Suprapubic skin (tissue), 4 donors: ENCODE data around the gene EPSTI1. TPM values are rescaled to one million over a fixed set of nuclear protein-coding genes. Genes with fewer than 3 reads are reported as not detected.

Experiments
- DNase-seq, 2 donors: peaks; one replicate each; pipeline ENCODE4 v3.0.0-alpha.2; 2019; ENCODE audit warnings: low spot score in 2 of 2
- H3K27ac ChIP-seq: fragments of 200-600 bp; sonication (generic); one replicate; pipeline ENCODE4 v1.5.1; 2019
- H3K27me3 ChIP-seq: fragments of 200-600 bp; sonication (generic); one replicate; pipeline ENCODE4 v1.5.1; 2019
- H3K36me3 ChIP-seq: fragments of 200-600 bp; sonication (generic); one replicate; pipeline ENCODE4 v1.5.1; 2019
- H3K4me1 ChIP-seq: fragments of 200-600 bp; sonication (generic); one replicate; pipeline ENCODE4 v1.5.1; 2019
- H3K4me3 ChIP-seq: fragments of 200-600 bp; sonication (generic); one replicate; pipeline ENCODE4 v1.5.1; 2019; ENCODE audit warnings: mild to moderate bottlenecking
- H3K9me3 ChIP-seq: fragments of 200-600 bp; sonication (generic); one replicate; pipeline ENCODE4 v1.5.1; 2019
- EP300 ChIP-seq: sonication (generic); formaldehyde crosslinking; IDR thresholded peaks from one replicate; pipeline ENCODE4 v1.6.1; 2017; ENCODE audit warnings: antibody characterized with exemption
- POLR2A ChIP-seq, 2 donors: fragments of 450-650 bp; IDR thresholded peaks; one replicate each; pipeline ENCODE4 v1.6.1; 2017; ENCODE audit warnings: antibody characterized with exemption in 2 of 2, mild to moderate bottlenecking in 2 of 2, moderate library complexity in 2 of 2
- POLR2AphosphoS5 ChIP-seq, 3 donors: sonication (generic); formaldehyde crosslinking; IDR thresholded peaks; one replicate each; pipeline ENCODE4 v1.6.1; 2017; ENCODE audit warnings: antibody characterized with exemption in 3 of 3
- WGBS: methylation state at CpG from one replicate; pipeline ENCODE4 v1.1.5; 2018; 5-methylcytosine and 5-hydroxymethylcytosine counted together
- total RNA-seq, 4 donors: library from RNA; depleted of rRNA; stranded (reverse); fragments of >200 nt; gene quantifications; one replicate each; pipeline ENCODE4 v1.1.0, GENCODE V29; 2016
- TF ChIP-seq, protein P1 (sequence below), 2 donors: fragments of 200-600 bp in 1 of 2; fragments of 450-650 bp in 1 of 2; sonication (generic) in 1 of 2; IDR thresholded peaks; one replicate each; pipeline ENCODE4 v1.5.1; 2016 to 2019; ENCODE audit warnings: antibody characterized with exemption in 2 of 2, mild to moderate bottlenecking in 1 of 2, moderate library complexity in 1 of 2

The EPSTI1 gene
- total RNA-seq, 4 donors from 2014 or later = 0.53 to 2.7 (median 1.1) TPM

- DNase-seq = no peak
- Histone ChIP-seq H3K9me3 (no peaks in the 10 kb centered on the region), H3K4me3 (no peak overlapping the region), H3K27me3 (no peaks in the 10 kb centered on the region), H3K4me1 (peaks cover 23% of the 10 kb centered on the region), H3K27ac (no peak overlapping the region), H3K36me3 (no peaks in the 10 kb centered on the region)
- 38% methylated on average over 8 of the region's 8 CpGs for WGBS
- no peak for TF ChIP-seq POLR2A (IDR thresholded peaks at IDR 0.05)
Measured at GRCh38 chr13:42880056-42880605, 111.9 kb downstream of the EPSTI1 start.

GRCh38 chr13:42878721-42879120 lies 113.3 kb downstream of the EPSTI1 start:
- peaks cover 20% of the 10 kb centered on the region for H3K4me1 ChIP-seq
- no peaks in the 10 kb centered on the region for H3K9me3 ChIP-seq
- TF ChIP-seq, protein P1, sequence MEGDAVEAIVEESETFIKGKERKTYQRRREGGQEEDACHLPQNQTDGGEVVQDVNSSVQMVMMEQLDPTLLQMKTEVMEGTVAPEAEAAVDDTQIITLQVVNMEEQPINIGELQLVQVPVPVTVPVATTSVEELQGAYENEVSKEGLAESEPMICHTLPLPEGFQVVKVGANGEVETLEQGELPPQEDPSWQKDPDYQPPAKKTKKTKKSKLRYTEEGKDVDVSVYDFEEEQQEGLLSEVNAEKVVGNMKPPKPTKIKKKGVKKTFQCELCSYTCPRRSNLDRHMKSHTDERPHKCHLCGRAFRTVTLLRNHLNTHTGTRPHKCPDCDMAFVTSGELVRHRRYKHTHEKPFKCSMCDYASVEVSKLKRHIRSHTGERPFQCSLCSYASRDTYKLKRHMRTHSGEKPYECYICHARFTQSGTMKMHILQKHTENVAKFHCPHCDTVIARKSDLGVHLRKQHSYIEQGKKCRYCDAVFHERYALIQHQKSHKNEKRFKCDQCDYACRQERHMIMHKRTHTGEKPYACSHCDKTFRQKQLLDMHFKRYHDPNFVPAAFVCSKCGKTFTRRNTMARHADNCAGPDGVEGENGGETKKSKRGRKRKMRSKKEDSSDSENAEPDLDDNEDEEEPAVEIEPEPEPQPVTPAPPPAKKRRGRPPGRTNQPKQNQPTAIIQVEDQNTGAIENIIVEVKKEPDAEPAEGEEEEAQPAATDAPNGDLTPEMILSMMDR (IDR thresholded peaks at IDR 0.05) = no peak
- TF ChIP-seq POLR2AphosphoS5 (IDR thresholded peaks at IDR 0.05) (no peak), POLR2A (IDR thresholded peaks at IDR 0.05) (no peak), EP300 (no peak)
- H3K27ac ChIP-seq = no peak overlapping the region
- no peak overlapping the region for H3K4me3 ChIP-seq
- no peaks in the 10 kb centered on the region for H3K36me3 ChIP-seq
- no peaks in the 10 kb centered on the region for H3K27me3 ChIP-seq
- no peak for DNase-seq
- WGBS = 74% methylated on average over 3 of the region's 3 CpGs

DNA sequence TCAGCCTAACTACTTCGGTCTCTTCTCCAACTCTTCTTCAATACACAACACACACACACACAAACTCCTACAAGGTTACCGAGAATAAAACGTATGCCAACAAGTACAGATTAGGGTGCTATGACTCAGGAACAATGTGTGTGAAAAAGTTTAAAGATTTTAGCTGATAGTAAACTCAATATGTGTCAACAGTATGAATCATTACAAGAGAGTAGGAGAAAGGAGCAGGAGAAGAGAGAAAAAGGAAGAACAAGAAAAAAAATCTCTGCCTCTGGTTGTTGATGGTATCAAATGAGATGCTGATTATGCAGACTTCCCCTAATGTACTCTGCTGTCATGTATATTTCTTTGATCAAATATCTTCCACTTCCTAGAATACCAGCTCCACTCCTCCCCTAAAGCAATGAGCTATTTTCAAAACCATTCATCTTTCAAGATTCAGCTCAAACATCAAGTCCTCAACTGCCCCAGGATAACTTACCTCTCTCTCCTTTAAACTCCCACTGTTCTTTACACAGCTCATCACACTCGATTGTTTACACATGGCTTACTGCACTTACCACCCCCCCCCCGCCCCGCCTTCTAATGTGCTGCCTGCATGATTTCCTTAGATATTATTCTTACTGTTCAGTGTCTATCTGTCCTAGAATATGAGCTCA lies 115.0 kb downstream of the EPSTI1 start:
- Histone ChIP-seq H3K4me1 (peaks cover 20% of the 10 kb centered on the region), H3K27me3 (no peaks in the 10 kb centered on the region), H3K27ac (no peak overlapping the region), H3K9me3 (no peaks in the 10 kb centered on the region), H3K4me3 (no peak overlapping the region), H3K36me3 (no peaks in the 10 kb centered on the region)
- TF ChIP-seq, protein P1 (IDR thresholded peaks at IDR 0.05) = no peak
- no peak for TF ChIP-seq EP300
- TF ChIP-seq POLR2AphosphoS5 (IDR thresholded peaks at IDR 0.05) = no peak
- TF ChIP-seq POLR2A (IDR thresholded peaks at IDR 0.05) = no peak
- DNase-seq = no peak
- 55% methylated on average over 6 of the region's 6 CpGs for WGBS

- no peaks in the 10 kb centered on the region for H3K9me3 ChIP-seq
- no peak for DNase-seq
- no peaks in the 10 kb centered on the region for H3K27me3 ChIP-seq
- TF ChIP-seq, protein P1 (IDR thresholded peaks at IDR 0.05) = no peak
- TF ChIP-seq POLR2A (IDR thresholded peaks at IDR 0.05) (no peak), POLR2AphosphoS5 (IDR thresholded peaks at IDR 0.05) (no peak), EP300 (no peak)
- WGBS = 61% methylated on average over 1 of the region's 1 CpG
- peaks cover 20% of the 10 kb centered on the region for H3K4me1 ChIP-seq
- H3K36me3 ChIP-seq = no peaks in the 10 kb centered on the region
- no peak overlapping the region for H3K4me3 ChIP-seq
- no peak overlapping the region for H3K27ac ChIP-seq
Measured at GRCh38 chr13:42876270-42876714, 115.7 kb downstream of the EPSTI1 start.

GRCh38 chr13:42875475-42876269 lies 116.4 kb downstream of the EPSTI1 start:
- Histone ChIP-seq H3K4me1 (peaks cover 20% of the 10 kb centered on the region), H3K27me3 (no peaks in the 10 kb centered on the region), H3K4me3 (no peak overlapping the region), H3K36me3 (no peaks in the 10 kb centered on the region), H3K27ac (no peak overlapping the region), H3K9me3 (no peaks in the 10 kb centered on the region)
- TF ChIP-seq POLR2A (IDR thresholded peaks at IDR 0.05) = no peak
- no peak for TF ChIP-seq POLR2AphosphoS5 (IDR thresholded peaks at IDR 0.05)
- TF ChIP-seq EP300 = no peak
- TF ChIP-seq, protein P1 (IDR thresholded peaks at IDR 0.05) = no peak
- 60% methylated on average over 12 of the region's 12 CpGs for WGBS
- no peak for DNase-seq
